Measurements from ENCODE around the gene PSMB3. TPM values are rescaled to one million over a fixed set of nuclear protein-coding genes. Genes with fewer than 3 reads are reported as not detected.

Gene PSMB3
- total RNA-seq, 2 experiments from 2014 or later, result 231 to 348 TPM

DNA sequence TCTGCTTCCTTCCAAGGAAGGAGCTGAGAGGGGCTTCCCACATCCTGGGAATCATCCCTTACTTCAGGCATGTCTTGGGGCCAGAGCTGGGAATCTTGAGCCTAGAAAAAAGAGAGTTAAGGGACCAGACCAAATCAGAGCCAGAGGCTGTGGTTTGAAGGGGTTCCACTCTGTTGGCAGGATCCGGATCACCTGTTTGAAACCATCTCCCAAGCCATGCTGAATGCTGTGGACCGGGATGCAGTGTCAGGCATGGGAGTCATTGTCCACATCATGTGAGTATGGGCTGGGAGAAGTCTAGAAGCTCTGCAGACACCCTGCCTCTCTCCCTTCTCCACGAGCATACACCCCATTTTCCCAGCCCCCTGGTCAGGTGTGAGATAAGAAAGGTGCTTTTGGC lies 9.7 kb downstream of the PSMB3 start:
- no peak for DNase-seq (ENCODE audit: low spot score)
- no peaks in the 10 kb centered on the region for H3K9me3 ChIP-seq (ENCODE audit: low read length)
- ChIA-PET CTCF (ENCODE audit: unreplicated experiment) (interaction anchor here (0.6 kb wide), 1 partner anchor 69 kb away, joined by 3 read pairs; no protein-coding TSS in a partner anchor), POLR2A (no interaction called here)
- H4K20me1 ChIP-seq (ENCODE audit: insufficient read depth, low read length), result no peaks in the 10 kb centered on the region
- intact Hi-C loops (cut with micrococcal nuclease; ENCODE audit: unreplicated experiment), result no loop called here
- no peaks in the 10 kb centered on the region for H3K79me2 ChIP-seq (ENCODE audit: insufficient read depth, low read depth, low read length)
- TF ChIP-seq CTCF (conservative IDR thresholded peaks at IDR 0.05; ENCODE audit: low read length), result no peak
- no peak for TF ChIP-seq EZH2phosphoT487 (IDR thresholded peaks at IDR 0.05; ENCODE audit: borderline replicate concordance, low read depth, low read length)
- H3K36me3 ChIP-seq (ENCODE audit: insufficient read depth, low read length), result peaks cover 93% of the 10 kb centered on the region
- H3K27ac ChIP-seq (ENCODE audit: low read depth, low read length, poor library complexity, severe bottlenecking), result no peak overlapping the region
- H3K9me2 ChIP-seq (ENCODE audit: insufficient read depth, low read length), result no peaks in the 10 kb centered on the region
- H2AFZ ChIP-seq (ENCODE audit: low read length), result no peak overlapping the region
- H3K4me2 ChIP-seq (ENCODE audit: low read length), result no peak overlapping the region
- BruUV-seq (replicated peaks), result no TSS peak
- H3K4me1 ChIP-seq (ENCODE audit: insufficient read depth, low read length, poor library complexity, severe bottlenecking), result no peaks in the 10 kb centered on the region
- no peak overlapping the region for H3K4me3 ChIP-seq (ENCODE audit: low read depth, low read length, poor library complexity, severe bottlenecking)

GRCh38 chr17:38766341-38766740 lies 13.8 kb downstream of the PSMB3 start:
- Histone ChIP-seq H4K20me1 (ENCODE audit: insufficient read depth, low read length) (no peaks in the 10 kb centered on the region), H3K27ac (ENCODE audit: low read depth, low read length, poor library complexity, severe bottlenecking) (no peak overlapping the region), H3K4me1 (ENCODE audit: insufficient read depth, low read length, poor library complexity, severe bottlenecking) (no peaks in the 10 kb centered on the region), H2AFZ (ENCODE audit: low read length) (no peak overlapping the region), H3K36me3 (ENCODE audit: insufficient read depth, low read length) (peaks cover 89% of the 10 kb centered on the region), H3K9me3 (ENCODE audit: low read length) (no peaks in the 10 kb centered on the region), H3K9me2 (ENCODE audit: insufficient read depth, low read length) (no peaks in the 10 kb centered on the region), H3K4me3 (ENCODE audit: low read depth, low read length, poor library complexity, severe bottlenecking) (no peak overlapping the region), H3K4me2 (ENCODE audit: low read length) (no peak overlapping the region), H3K79me2 (ENCODE audit: insufficient read depth, low read depth, low read length) (no peaks in the 10 kb centered on the region)
- no TSS peak for BruUV-seq (replicated peaks)
- POLR2A ChIA-PET, result no interaction called here
- no peak for DNase-seq (ENCODE audit: low spot score)
- intact Hi-C loops (cut with micrococcal nuclease; ENCODE audit: unreplicated experiment), result no loop called here
- no peak for TF ChIP-seq EZH2phosphoT487 (IDR thresholded peaks at IDR 0.05; ENCODE audit: borderline replicate concordance, low read depth, low read length)
- no peak for TF ChIP-seq CTCF (conservative IDR thresholded peaks at IDR 0.05; ENCODE audit: low read length)
- CTCF ChIA-PET (ENCODE audit: unreplicated experiment), result no interaction called here

- H2AFZ ChIP-seq (ENCODE audit: low read length), result no peak overlapping the region
- TF ChIP-seq EZH2phosphoT487 (IDR thresholded peaks at IDR 0.05; ENCODE audit: borderline replicate concordance, low read depth, low read length) (no peak), CTCF (conservative IDR thresholded peaks at IDR 0.05; ENCODE audit: low read length) (no peak)
- no peaks in the 10 kb centered on the region for H3K9me2 ChIP-seq (ENCODE audit: insufficient read depth, low read length)
- no TSS peak for BruUV-seq (replicated peaks)
- intact Hi-C loops (cut with micrococcal nuclease; ENCODE audit: unreplicated experiment), result no loop called here
- peaks cover 91% of the 10 kb centered on the region for H3K36me3 ChIP-seq (ENCODE audit: insufficient read depth, low read length)
- no peaks in the 10 kb centered on the region for H3K9me3 ChIP-seq (ENCODE audit: low read length)
- H3K27ac ChIP-seq (ENCODE audit: low read depth, low read length, poor library complexity, severe bottlenecking), result no peak overlapping the region
- H4K20me1 ChIP-seq (ENCODE audit: insufficient read depth, low read length), result no peaks in the 10 kb centered on the region
- ChIA-PET CTCF (ENCODE audit: unreplicated experiment) (no interaction called here), POLR2A (no interaction called here)
- no peaks in the 10 kb centered on the region for H3K4me1 ChIP-seq (ENCODE audit: insufficient read depth, low read length, poor library complexity, severe bottlenecking)
- DNase-seq (ENCODE audit: low spot score), result no peak
- no peak overlapping the region for H3K4me3 ChIP-seq (ENCODE audit: low read depth, low read length, poor library complexity, severe bottlenecking)
- H3K4me2 ChIP-seq (ENCODE audit: low read length), result no peak overlapping the region
- no peaks in the 10 kb centered on the region for H3K79me2 ChIP-seq (ENCODE audit: insufficient read depth, low read depth, low read length)
These were observed 15.9 kb downstream of the PSMB3 start for GRCh38 chr17:38768417-38768816.
